Vagina (tissue), 2 donors: ENCODE measurements around the gene EP300. TPM values are rescaled to one million over a fixed set of nuclear protein-coding genes. Genes with fewer than 3 reads are reported as not detected.
"Not testable (repeated sequence)": the region's sequence is repeated elsewhere in the genome, so short reads cannot be mapped to it uniquely, and the experiment has no call there.

Experiments
- DNase-seq, 2 donors: peaks; one replicate each; pipeline ENCODE4 v3.0.0-alpha.2; 2017; ENCODE audit errors: extremely low spot score in 2 of 2
- H3K27ac ChIP-seq: fragments of 200-600 bp; sonication (generic); one replicate; pipeline ENCODE4 v1.5.1; 2019
- H3K27me3 ChIP-seq: fragments of 200-600 bp; sonication (generic); one replicate; pipeline ENCODE4 v1.5.1; 2019
- H3K36me3 ChIP-seq, 2 donors: fragments of 200-600 bp; sonication (generic); one replicate each; pipeline ENCODE4 v1.5.1; 2017 to 2019
- H3K4me1 ChIP-seq: fragments of 200-600 bp; sonication (generic); one replicate; pipeline ENCODE4 v1.5.1; 2019
- H3K4me3 ChIP-seq, 2 donors: fragments of 200-600 bp; sonication (generic); 1 replicate in 1 of 2; 2 replicates in 1 of 2; pipeline ENCODE4 v1.5.1; 2016 to 2019
- H3K9me3 ChIP-seq: fragments of 200-600 bp; sonication (generic); one replicate; pipeline ENCODE4 v1.5.1; 2019
- CTCF ChIP-seq, 3 experiments: fragments of 450-650 bp in 2 of 3; fragments of 200-600 bp in 1 of 3; sonication (generic) in 1 of 3; IDR thresholded peaks; one replicate each; pipeline ENCODE4 v1.5.1; 2017 to 2019; ENCODE audit warnings: antibody characterized with exemption in 3 of 3, mild to moderate bottlenecking in 2 of 3, moderate library complexity in 2 of 3
- POLR2A ChIP-seq, 2 donors: fragments of 450-650 bp; IDR thresholded peaks; one replicate each; pipeline ENCODE4 v1.6.1; 2017; ENCODE audit warnings: antibody characterized with exemption in 2 of 2, mild to moderate bottlenecking in 2 of 2, moderate library complexity in 2 of 2
- POLR2AphosphoS5 ChIP-seq, 2 donors: sonication (generic); formaldehyde crosslinking; IDR thresholded peaks; one replicate each; pipeline ENCODE4 v1.9.0; 2017; ENCODE audit warnings: antibody characterized with exemption in 2 of 2, mild to moderate bottlenecking in 2 of 2, low read depth in 1 of 2; ENCODE audit not compliant: insufficient read depth in 1 of 2
- intact Hi-C: fragments of 100-400 bp; cut with DNase I; formaldehyde crosslinking; loops from one replicate; pipeline ENCODE4 v1.15.1; 2023
- total RNA-seq: library from RNA; depleted of rRNA; stranded (reverse); fragments of >200 nt; gene quantifications from one replicate; pipeline ENCODE4 v1.2.3, GENCODE V29; 2016

The EP300 gene
- total RNA-seq = 99.9 TPM

DNA sequence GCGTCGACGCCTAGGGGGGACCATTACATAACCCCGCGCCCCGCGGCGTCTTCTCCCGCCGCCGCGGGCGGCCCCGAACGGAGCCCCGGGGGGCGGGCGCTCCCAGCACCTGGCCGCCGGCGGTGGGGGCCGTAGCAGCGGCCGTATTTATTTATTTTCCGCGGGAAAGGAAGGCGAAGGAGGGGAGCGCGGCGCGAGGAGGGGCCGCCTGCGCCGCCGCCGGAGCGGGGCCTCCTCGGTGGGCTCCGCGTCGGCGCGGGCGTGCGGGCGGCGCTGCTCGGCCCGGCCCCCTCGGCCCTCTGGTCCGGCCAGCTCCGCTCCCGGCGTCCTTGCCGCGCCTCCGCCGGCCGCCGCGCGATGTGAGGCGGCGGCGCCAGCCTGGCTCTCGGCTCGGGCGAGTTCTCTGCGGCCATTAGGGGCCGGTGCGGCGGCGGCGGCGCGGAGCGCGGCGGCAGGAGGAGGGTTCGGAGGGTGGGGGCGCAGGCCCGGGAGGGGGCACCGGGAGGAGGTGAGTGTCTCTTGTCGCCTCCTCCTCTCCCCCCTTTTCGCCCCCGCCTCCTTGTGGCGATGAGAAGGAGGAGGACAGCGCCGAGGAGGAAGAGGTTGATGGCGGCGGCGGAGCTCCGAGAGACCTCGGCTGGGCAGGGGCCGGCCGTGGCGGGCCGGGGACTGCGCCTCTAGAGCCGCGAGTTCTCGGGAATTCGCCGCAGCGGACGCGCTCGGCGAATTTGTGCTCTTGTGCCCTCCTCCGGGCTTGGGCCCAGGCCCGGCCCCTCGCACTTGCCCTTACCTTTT, at the start of gene EP300:
TSS of gene EP300 (plus strand) at position 570 of the 795 bp plus-strand sequence. CDS start 413 bp downstream, outside the sequence.
- H3K4me1 ChIP-seq = peaks cover 48% of the 10 kb centered on the region
- peak in 1 of 2 donors; percentile 92 for DNase-seq
- no peaks in the 10 kb centered on the region for H3K36me3 ChIP-seq
- intact Hi-C loops = loop anchor here (1.0 kb wide), 1 partner anchor 141 kb away; the partner anchor contains the start of gene RBX1
- TF ChIP-seq POLR2A (IDR thresholded peaks at IDR 0.05) (peak in 1 of 2 donors; percentile 67), CTCF (IDR thresholded peaks at IDR 0.05) (peak in 2 of 3 experiments; percentile 14 to 21), POLR2AphosphoS5 (IDR thresholded peaks at IDR 0.05; ENCODE audit: insufficient read depth in 1 of 2, low read depth in 1 of 2) (peak; percentile 49 to 82)
- H3K27ac ChIP-seq = peak within 1 kb of the TSS; percentile 100
- H3K4me3 ChIP-seq = peak within 1 kb of the TSS; percentile 91 to 98
- no peaks in the 10 kb centered on the region for H3K9me3 ChIP-seq
- H3K27me3 ChIP-seq = no peaks in the 10 kb centered on the region

DNA sequence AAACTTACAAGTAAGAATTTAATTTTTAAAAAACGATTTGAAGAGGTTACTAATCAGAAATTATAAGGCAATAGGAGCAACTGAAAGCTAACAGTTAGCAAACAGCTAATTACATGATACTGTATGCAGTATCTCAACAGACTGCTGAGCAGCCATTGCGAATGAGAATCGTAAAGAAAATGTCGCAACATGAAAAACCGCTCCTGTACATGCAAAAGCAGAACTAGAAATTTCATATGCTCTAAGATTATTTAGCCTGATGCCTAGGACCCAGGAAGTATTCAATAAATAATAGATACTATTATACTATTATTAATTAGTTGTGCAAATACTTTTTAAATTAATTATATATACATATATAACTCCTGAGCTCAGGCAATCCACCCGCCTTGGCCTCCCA, 48.7 kb upstream of the EP300 start:
- intact Hi-C loops = no loop called here
- H3K27me3 ChIP-seq = no peaks in the 10 kb centered on the region

GRCh38 chr22:41045575-41045974, 46.8 kb upstream of the EP300 start:
- H3K27me3 ChIP-seq, H3K4me1 ChIP-seq, DNase-seq, H3K27ac ChIP-seq, H3K4me3 ChIP-seq, H3K9me3 ChIP-seq, H3K36me3 ChIP-seq, intact Hi-C loops: not testable (repeated sequence)

More for the DNA sequence above, 48.7 kb upstream of the EP300 start:
- Histone ChIP-seq H3K9me3 (no peaks in the 10 kb centered on the region), H3K4me1 (no peaks in the 10 kb centered on the region), H3K4me3 (no peak overlapping the region), H3K27ac (no peak overlapping the region), H3K36me3 (no peaks in the 10 kb centered on the region)
- no peak for DNase-seq
- TF ChIP-seq POLR2AphosphoS5 (IDR thresholded peaks at IDR 0.05; ENCODE audit: insufficient read depth in 1 of 2, low read depth in 1 of 2) = no peak
- TF ChIP-seq POLR2A (IDR thresholded peaks at IDR 0.05) = no peak
- no peak for TF ChIP-seq CTCF (IDR thresholded peaks at IDR 0.05)

- H3K36me3 ChIP-seq = no peaks in the 10 kb centered on the region
- H3K4me1 ChIP-seq = peaks cover 7% of the 10 kb centered on the region
- no peak for DNase-seq
- intact Hi-C loops = no loop called here
- no peak overlapping the region for H3K4me3 ChIP-seq
- no peaks in the 10 kb centered on the region for H3K9me3 ChIP-seq
- no peaks in the 10 kb centered on the region for H3K27me3 ChIP-seq
- TF ChIP-seq CTCF (IDR thresholded peaks at IDR 0.05) (no peak), POLR2A (IDR thresholded peaks at IDR 0.05) (no peak), POLR2AphosphoS5 (IDR thresholded peaks at IDR 0.05; ENCODE audit: insufficient read depth in 1 of 2, low read depth in 1 of 2) (no peak)
- H3K27ac ChIP-seq = peak overlapping the region; percentile 26
Measured at GRCh38 chr22:41047801-41048211, 44.6 kb upstream of the EP300 start.

DNA sequence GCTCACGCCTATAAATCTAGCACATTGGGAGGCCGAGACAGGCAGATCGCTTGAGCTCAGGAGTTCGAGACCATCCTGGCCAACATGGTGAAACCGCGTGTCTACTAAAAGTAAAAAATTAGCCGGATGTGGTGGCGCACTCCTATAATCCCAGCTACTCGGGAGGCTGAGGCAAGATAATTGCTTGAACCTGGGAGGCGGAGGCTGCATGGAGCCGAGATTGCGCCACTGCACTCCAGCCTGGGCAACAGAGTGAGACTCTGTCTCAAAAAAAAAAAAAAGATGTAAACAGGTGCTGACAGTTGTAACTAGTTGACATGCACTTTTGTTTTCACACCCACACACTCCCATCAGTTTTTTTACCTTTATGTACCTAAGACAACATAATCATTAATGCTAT, 44.0 kb upstream of the EP300 start:
- H3K9me3 ChIP-seq, H3K36me3 ChIP-seq, DNase-seq, H3K27me3 ChIP-seq, H3K4me1 ChIP-seq, intact Hi-C loops: not testable (repeated sequence)
- H3K27ac ChIP-seq = peak overlapping the region; percentile 18
- H3K4me3 ChIP-seq = peak overlapping the region; percentile 8 to 14
